Uterus (tissue), 2 donors: Measurements from ENCODE around the gene ZFPM1.

Experiments used
- POLR2A ChIP-seq, 2 donors: fragments of 450-650 bp; IDR thresholded peaks; one replicate each; pipeline ENCODE4 v1.6.1; 2016; ENCODE audit warnings: antibody characterized with exemption in 2 of 2, mild to moderate bottlenecking in 1 of 2, moderate library complexity in 1 of 2
- TF ChIP-seq, protein P1 (sequence below), 4 experiments: fragments of 200-600 bp in 2 of 4; fragments of 450-650 bp in 2 of 4; sonication (generic) in 2 of 4; IDR thresholded peaks; one replicate each; pipeline ENCODE4 v1.5.1; 2016 to 2019; ENCODE audit warnings: antibody characterized with exemption in 4 of 4, mild to moderate bottlenecking in 2 of 4, moderate library complexity in 1 of 4

DNA sequence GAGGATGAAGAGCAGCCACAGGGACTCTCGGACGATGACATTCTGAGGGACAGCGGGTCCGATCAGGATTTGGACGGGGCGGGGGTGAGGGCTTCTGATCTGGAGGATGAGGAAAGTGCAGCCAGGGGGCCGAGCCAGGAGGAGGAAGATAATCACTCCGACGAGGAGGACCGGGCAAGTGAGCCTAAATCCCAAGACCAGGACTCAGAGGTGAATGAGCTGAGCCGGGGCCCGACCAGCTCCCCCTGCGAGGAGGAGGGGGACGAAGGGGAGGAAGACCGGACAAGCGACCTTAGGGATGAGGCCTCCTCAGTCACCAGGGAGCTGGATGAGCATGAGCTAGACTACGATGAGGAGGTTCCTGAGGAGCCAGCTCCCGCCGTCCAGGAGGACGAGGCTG is 124.1 kb downstream of the ZFPM1 start:
- TF ChIP-seq, protein P1, sequence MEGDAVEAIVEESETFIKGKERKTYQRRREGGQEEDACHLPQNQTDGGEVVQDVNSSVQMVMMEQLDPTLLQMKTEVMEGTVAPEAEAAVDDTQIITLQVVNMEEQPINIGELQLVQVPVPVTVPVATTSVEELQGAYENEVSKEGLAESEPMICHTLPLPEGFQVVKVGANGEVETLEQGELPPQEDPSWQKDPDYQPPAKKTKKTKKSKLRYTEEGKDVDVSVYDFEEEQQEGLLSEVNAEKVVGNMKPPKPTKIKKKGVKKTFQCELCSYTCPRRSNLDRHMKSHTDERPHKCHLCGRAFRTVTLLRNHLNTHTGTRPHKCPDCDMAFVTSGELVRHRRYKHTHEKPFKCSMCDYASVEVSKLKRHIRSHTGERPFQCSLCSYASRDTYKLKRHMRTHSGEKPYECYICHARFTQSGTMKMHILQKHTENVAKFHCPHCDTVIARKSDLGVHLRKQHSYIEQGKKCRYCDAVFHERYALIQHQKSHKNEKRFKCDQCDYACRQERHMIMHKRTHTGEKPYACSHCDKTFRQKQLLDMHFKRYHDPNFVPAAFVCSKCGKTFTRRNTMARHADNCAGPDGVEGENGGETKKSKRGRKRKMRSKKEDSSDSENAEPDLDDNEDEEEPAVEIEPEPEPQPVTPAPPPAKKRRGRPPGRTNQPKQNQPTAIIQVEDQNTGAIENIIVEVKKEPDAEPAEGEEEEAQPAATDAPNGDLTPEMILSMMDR (IDR thresholded peaks at IDR 0.05): no peak
- no peak for TF ChIP-seq POLR2A (IDR thresholded peaks at IDR 0.05)
